Caco-2 (cell line): ENCODE measurements around the gene STOX2. TPM values are rescaled to one million over a fixed set of nuclear protein-coding genes. Genes with fewer than 3 reads are reported as not detected.

ENCODE experiments used
- BruUV-seq: library from RNA; stranded (reverse); fragments of 400-500 nt; replicated peaks from 2 replicates; lab custom pipeline; 2021; lab: Mats Ljungman, UMichigan
- CTCF ChIA-PET: fragments of 300-600 bp; sonication (Branson Sonifier 250); formaldehyde crosslinking; loops from one replicate; lab custom pipeline; 2022; ENCODE audit warnings: antibody characterized with exemption; lab: Charles Lee
- POLR2A ChIA-PET: fragments of 300-600 bp; sonication (Branson Sonifier 250); formaldehyde crosslinking; loops from one replicate; lab custom pipeline; 2022; ENCODE audit warnings: antibody characterized with exemption; lab: Charles Lee
- DNase-seq, 2 experiments: peaks; one replicate each; pipeline versions ENCODE4 v3.0.0 to v3.0.0-alpha.2; 2020 to 2022
- H3K27me3 ChIP-seq: replicated peaks from 2 replicates; pipeline ENCODE4 v1.6.0; 2011; ENCODE audit warnings: low read length; ENCODE audit not compliant: control insufficient read depth, insufficient read depth
- H3K36me3 ChIP-seq: 2 replicates; pipeline ENCODE4 v1.5.1; 2011; ENCODE audit warnings: low read length; ENCODE audit not compliant: control insufficient read depth, insufficient read depth
- H3K4me1 ChIP-seq: fragments of 250-450 bp; sonication (Bioruptor Pico); 2 replicates; pipeline ENCODE4 v1.5.1; 2020; ENCODE audit warnings: mild to moderate bottlenecking
- H3K4me3 ChIP-seq: 2 replicates; pipeline ENCODE4 v1.5.1; 2011; ENCODE audit warnings: low read depth, mild to moderate bottlenecking, control low read depth, low read length
- H3K9me3 ChIP-seq: fragments of 250-450 bp; sonication (Bioruptor Pico); 2 replicates; pipeline ENCODE4 v1.5.1; 2020; ENCODE audit warnings: mild to moderate bottlenecking, moderate library complexity
- H3K27ac Mint-ChIP-seq: one replicate; pipeline ENCODE4 v1.8.0; 2022; ENCODE audit warnings: mixed read lengths; ENCODE audit not compliant: unreplicated experiment
- H3K27me3 Mint-ChIP-seq: one replicate; pipeline ENCODE4 v1.8.0; 2022; ENCODE audit warnings: mixed read lengths; ENCODE audit not compliant: insufficient read depth, unreplicated experiment
- H3K36me3 Mint-ChIP-seq: one replicate; pipeline ENCODE4 v1.8.0; 2022; ENCODE audit warnings: mild to moderate bottlenecking, mixed read lengths; ENCODE audit not compliant: insufficient read depth, unreplicated experiment
- H3K4me1 Mint-ChIP-seq: one replicate; pipeline ENCODE4 v1.8.0; 2022; ENCODE audit warnings: low read depth, mixed read lengths; ENCODE audit not compliant: unreplicated experiment
- H3K4me3 Mint-ChIP-seq: one replicate; pipeline ENCODE4 v1.8.0; 2022; ENCODE audit warnings: mild to moderate bottlenecking, moderate library complexity, mixed read lengths; ENCODE audit not compliant: unreplicated experiment
- H3K9me3 Mint-ChIP-seq: one replicate; pipeline ENCODE4 v1.8.0; 2022; ENCODE audit warnings: mixed read lengths; ENCODE audit not compliant: unreplicated experiment
- intact Hi-C: fragments of 100-400 bp; cut with micrococcal nuclease; formaldehyde crosslinking; loops from one replicate; pipeline ENCODE4 v1.10.0; 2022; ENCODE audit not compliant: unreplicated experiment
- total RNA-seq: library from RNA; stranded (reverse); gene quantifications from 2 replicates; pipeline ENCODE4 v1.2.3, GENCODE V29; 2022
- TF ChIP-seq, protein P1 (sequence below), 2 experiments: fragments of 200-600 bp in 1 of 2; IDR thresholded peaks; 1 replicate in 1 of 2; 2 replicates in 1 of 2; pipeline versions ENCODE4 v1.5.1 to v1.8.0; 2011 to 2022; ENCODE audit warnings: antibody characterized with exemption in 1 of 2, control low read depth in 1 of 2, inconsistent platforms in 1 of 2, low read depth in 1 of 2, low read length in 1 of 2, mild to moderate bottlenecking in 1 of 2, moderate library complexity in 1 of 2; ENCODE audit not compliant: insufficient read depth in 1 of 2, severe bottlenecking in 1 of 2, unreplicated experiment in 1 of 2

STOX2 gene
- total RNA-seq, 1 experiment from 2014 or later, result 1.8 TPM

GRCh38 chr4:184010696-184011095 lies 105.6 kb downstream of the STOX2 start:
- Histone ChIP-seq H3K4me1 (no peaks in the 10 kb centered on the region), H3K4me3 (no peak overlapping the region), H3K27me3 (no peaks in the 10 kb centered on the region), H3K9me3 (no peaks in the 10 kb centered on the region), H3K36me3 (no peaks in the 10 kb centered on the region)
- H3K4me1 Mint-ChIP-seq, result no peaks in the 10 kb centered on the region
- H3K36me3 Mint-ChIP-seq, result peaks cover 6% of the 10 kb centered on the region
- DNase-seq, result no peak
- no peak overlapping the region for H3K27ac Mint-ChIP-seq
- H3K4me3 Mint-ChIP-seq, result no peak overlapping the region
- POLR2A ChIA-PET, result no interaction called here
- intact Hi-C loops, result no loop called here
- TF ChIP-seq, protein P1, sequence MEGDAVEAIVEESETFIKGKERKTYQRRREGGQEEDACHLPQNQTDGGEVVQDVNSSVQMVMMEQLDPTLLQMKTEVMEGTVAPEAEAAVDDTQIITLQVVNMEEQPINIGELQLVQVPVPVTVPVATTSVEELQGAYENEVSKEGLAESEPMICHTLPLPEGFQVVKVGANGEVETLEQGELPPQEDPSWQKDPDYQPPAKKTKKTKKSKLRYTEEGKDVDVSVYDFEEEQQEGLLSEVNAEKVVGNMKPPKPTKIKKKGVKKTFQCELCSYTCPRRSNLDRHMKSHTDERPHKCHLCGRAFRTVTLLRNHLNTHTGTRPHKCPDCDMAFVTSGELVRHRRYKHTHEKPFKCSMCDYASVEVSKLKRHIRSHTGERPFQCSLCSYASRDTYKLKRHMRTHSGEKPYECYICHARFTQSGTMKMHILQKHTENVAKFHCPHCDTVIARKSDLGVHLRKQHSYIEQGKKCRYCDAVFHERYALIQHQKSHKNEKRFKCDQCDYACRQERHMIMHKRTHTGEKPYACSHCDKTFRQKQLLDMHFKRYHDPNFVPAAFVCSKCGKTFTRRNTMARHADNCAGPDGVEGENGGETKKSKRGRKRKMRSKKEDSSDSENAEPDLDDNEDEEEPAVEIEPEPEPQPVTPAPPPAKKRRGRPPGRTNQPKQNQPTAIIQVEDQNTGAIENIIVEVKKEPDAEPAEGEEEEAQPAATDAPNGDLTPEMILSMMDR (IDR thresholded peaks at IDR 0.05; ENCODE audit: insufficient read depth in 1 of 2, low read depth in 1 of 2, low read length in 1 of 2, severe bottlenecking in 1 of 2, unreplicated experiment in 1 of 2), result no peak
- CTCF ChIA-PET, result no interaction called here
- no peaks in the 10 kb centered on the region for H3K9me3 Mint-ChIP-seq
- no TSS peak for BruUV-seq
- no peaks in the 10 kb centered on the region for H3K27me3 Mint-ChIP-seq

- no TSS peak for BruUV-seq
- no peak overlapping the region for H3K4me3 ChIP-seq
- no peak overlapping the region for H3K4me3 Mint-ChIP-seq
- DNase-seq, result no peak
- H3K36me3 ChIP-seq, result no peaks in the 10 kb centered on the region
- H3K9me3 Mint-ChIP-seq, result no peaks in the 10 kb centered on the region
- H3K27me3 Mint-ChIP-seq, result no peaks in the 10 kb centered on the region
- H3K36me3 Mint-ChIP-seq, result peaks cover 6% of the 10 kb centered on the region
- ChIA-PET CTCF (no interaction called here), POLR2A (no interaction called here)
- no peaks in the 10 kb centered on the region for H3K4me1 ChIP-seq
- TF ChIP-seq, protein P1 (IDR thresholded peaks at IDR 0.05; ENCODE audit: insufficient read depth in 1 of 2, low read depth in 1 of 2, low read length in 1 of 2, severe bottlenecking in 1 of 2, unreplicated experiment in 1 of 2), result no peak
- no peak overlapping the region for H3K27ac Mint-ChIP-seq
- no peaks in the 10 kb centered on the region for H3K4me1 Mint-ChIP-seq
- no peaks in the 10 kb centered on the region for H3K27me3 ChIP-seq
- H3K9me3 ChIP-seq, result no peaks in the 10 kb centered on the region
- intact Hi-C loops, result no loop called here
Observed at GRCh38 chr4:184011826-184012380, 106.8 kb downstream of the STOX2 start.

DNA sequence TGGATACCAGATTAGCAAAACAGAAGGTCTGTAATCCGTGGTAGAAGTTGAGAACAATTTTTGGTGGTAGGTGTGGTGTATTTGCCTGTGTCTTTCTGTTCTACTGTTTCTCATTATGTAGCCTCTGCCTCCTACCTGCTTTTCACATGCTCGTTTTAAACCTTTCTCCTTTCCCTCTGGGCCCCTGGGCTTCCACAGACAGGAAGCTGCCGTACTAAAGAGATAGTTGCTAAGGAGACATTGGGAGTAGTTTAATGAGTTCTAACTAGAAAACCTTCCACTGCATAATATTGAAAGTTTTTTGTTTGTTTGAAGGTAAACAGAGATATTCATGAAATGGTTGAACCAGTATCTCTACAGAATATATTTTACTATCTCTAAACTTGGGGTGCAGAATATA lies 107.8 kb downstream of the STOX2 start:
- H3K27ac Mint-ChIP-seq, result no peak overlapping the region

More for the DNA sequence above, 107.8 kb downstream of the STOX2 start:
- intact Hi-C loops, result no loop called here
- BruUV-seq, result no TSS peak
- ChIA-PET POLR2A (no interaction called here), CTCF (no interaction called here)
- Mint-ChIP-seq H3K27me3 (no peaks in the 10 kb centered on the region), H3K9me3 (no peaks in the 10 kb centered on the region), H3K4me1 (no peaks in the 10 kb centered on the region), H3K36me3 (peaks cover 6% of the 10 kb centered on the region), H3K4me3 (no peak overlapping the region)
- Histone ChIP-seq H3K4me3 (no peak overlapping the region), H3K4me1 (no peaks in the 10 kb centered on the region), H3K9me3 (no peaks in the 10 kb centered on the region), H3K27me3 (no peaks in the 10 kb centered on the region), H3K36me3 (no peaks in the 10 kb centered on the region)
- no peak for DNase-seq
- TF ChIP-seq, protein P1 (IDR thresholded peaks at IDR 0.05; ENCODE audit: insufficient read depth in 1 of 2, low read depth in 1 of 2, low read length in 1 of 2, severe bottlenecking in 1 of 2, unreplicated experiment in 1 of 2), result no peak
